Adrenal gland (tissue), 12 donors: Measurements from ENCODE around the gene CTBP1. TPM values are rescaled to one million over a fixed set of nuclear protein-coding genes. Genes with fewer than 3 reads are reported as not detected.

Experiments
- DNase-seq, 7 donors: peaks; one replicate each; pipeline ENCODE4 v3.0.0-alpha.2; 2019 to 2020
- H3K27ac ChIP-seq, 5 donors: fragments of 200-600 bp; sonication (generic) in 4 of 5; 1 replicate in 3 of 5; 2 replicates in 2 of 5; pipeline versions ENCODE4 v1.5.1 to v1.8.0; 2016 to 2020; ENCODE audit warnings: mild to moderate bottlenecking in 1 of 5
- H3K27me3 ChIP-seq: fragments of 200-600 bp; 2 replicates; pipeline ENCODE4 v1.8.0; 2021
- H3K36me3 ChIP-seq, 2 donors: fragments of 200-600 bp; replicated peaks in 1 of 2; 1 replicate in 1 of 2; 2 replicates in 1 of 2; pipeline versions ENCODE4 v1.5.1 to v1.8.0; 2018 to 2022
- H3K4me1 ChIP-seq, 2 donors: fragments of 200-600 bp; replicated peaks in 1 of 2; 1 replicate in 1 of 2; 2 replicates in 1 of 2; pipeline versions ENCODE4 v1.5.1 to v1.8.0; 2018 to 2021
- H3K4me3 ChIP-seq, 4 donors: fragments of 200-600 bp; sonication (generic) in 3 of 4; one replicate each; pipeline ENCODE4 v1.5.1; 2016 to 2018
- H3K9me3 ChIP-seq, 3 donors: fragments of 200-600 bp; sonication (generic) in 1 of 3; replicated peaks in 1 of 3; 1 replicate in 2 of 3; 2 replicates in 1 of 3; pipeline versions ENCODE4 v1.5.1 to v1.8.0; 2016 to 2021
- POLR2A ChIP-seq, 2 donors: fragments of 450-650 bp; IDR thresholded peaks; one replicate each; pipeline ENCODE4 v1.6.1; 2017; ENCODE audit warnings: antibody characterized with exemption in 2 of 2, mild to moderate bottlenecking in 2 of 2, moderate library complexity in 1 of 2
- WGBS, 4 donors: extraction: QIAGEN DNeasy Blood & Tissue Kit in 2 of 4; methylation state at CpG; one replicate each; pipeline versions ENCODE4 v1.1.5 to v1.1.7; 2013 to 2017; 5-methylcytosine and 5-hydroxymethylcytosine counted together
- intact Hi-C, 2 donors: fragments of 100-400 bp; cut with DNase I; formaldehyde crosslinking; loops; one replicate each; pipeline versions ENCODE4 v1.14.1 to v1.15.0; 2022 to 2023
- polyA plus RNA-seq, 3 donors: library from polyadenylated mRNA; stranded (reverse); fragments of 200-250 nt in 2 of 3; fragments of 350-450 nt in 1 of 3; fragmentation: Illumina TruSeq in 1 of 3; extraction: RNeasy Lipid Tissue Mini Kit (QIAGEN cat#74804) in 1 of 3; gene quantifications; one replicate each; pipeline ENCODE4 v1.2.3, GENCODE V29; 2013 to 2014
- total RNA-seq, 9 donors: library from RNA; depleted of rRNA in 4 of 9; stranded (reverse); fragments of >200 nt in 4 of 9; fragments of 120-200 nt in 1 of 9; fragmentation: NEBNext Ultra II Directional in 1 of 9; extraction: Animal tissue kit (Norgen Biotek cat#: 25700) in 1 of 9; gene quantifications; one replicate each; pipeline versions ENCODE4 v1.1.0 to v1.2.4, GENCODE V29; 2013 to 2023
- TF ChIP-seq, protein P1 (sequence below), 6 experiments: fragments of 450-650 bp in 4 of 6; fragments of 200-600 bp in 2 of 6; sonication (generic) in 1 of 6; IDR thresholded peaks; 1 replicate in 5 of 6; 2 replicates in 1 of 6; pipeline versions ENCODE4 v1.5.1 to v1.8.0; 2016 to 2021; ENCODE audit warnings: antibody characterized with exemption in 6 of 6, mild to moderate bottlenecking in 2 of 6, moderate library complexity in 1 of 6
- donor health status: healthy with polysubstance abuse.
- donor health status: Bipolar disorder and iron deficiency.
- donor health status: DM: yes; HTN: yes; CAD: no.
- donor health status: DM: no; HTN: no; CAD: no.
- donor health status: DM: no; HTN: no; CAD: no.
- donor health status: DM: yes; HTN: yes; CAD: no.

Gene CTBP1
- total and polyA plus RNA-seq, 12 donors = 45.7 to 293 (median 159) TPM

DNA sequence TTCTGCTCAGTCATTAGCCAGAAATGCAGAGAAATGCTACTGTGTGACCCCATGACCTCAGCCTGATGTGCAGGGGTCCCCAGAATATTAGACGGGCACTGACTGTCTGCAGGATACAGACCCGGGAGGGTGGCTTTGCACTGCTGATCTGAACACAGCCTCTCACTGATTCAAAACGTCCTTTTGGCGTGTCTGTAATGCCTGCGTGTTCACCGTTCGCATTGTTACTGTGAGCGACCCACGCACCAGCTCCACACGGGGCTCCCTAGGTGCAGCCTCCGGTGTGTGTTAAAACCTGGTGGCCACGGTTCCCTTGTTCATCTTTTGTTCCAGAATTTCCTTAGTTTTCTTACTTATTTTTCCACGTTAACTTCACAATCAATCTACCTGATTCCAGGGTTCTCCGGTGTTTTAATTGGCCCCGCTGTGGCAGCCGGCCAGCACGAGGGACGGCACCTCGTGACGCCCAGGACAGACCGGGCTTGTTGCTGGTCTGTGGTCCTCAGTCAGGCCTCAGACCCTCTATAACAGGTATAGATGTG, 44.6 kb downstream of the CTBP1 start:
- intact Hi-C loops = no loop called here
- Histone ChIP-seq H3K27me3 (no peaks in the 10 kb centered on the region), H3K9me3 (no peaks in the 10 kb centered on the region), H3K36me3 (no peaks in the 10 kb centered on the region), H3K4me3 (no peak overlapping the region), H3K27ac (no peak overlapping the region), H3K4me1 (peaks cover 0 to 43% of the 10 kb centered on the region in 2 donors)
- no peak for TF ChIP-seq POLR2A (IDR thresholded peaks at IDR 0.05)
- TF ChIP-seq, protein P1, sequence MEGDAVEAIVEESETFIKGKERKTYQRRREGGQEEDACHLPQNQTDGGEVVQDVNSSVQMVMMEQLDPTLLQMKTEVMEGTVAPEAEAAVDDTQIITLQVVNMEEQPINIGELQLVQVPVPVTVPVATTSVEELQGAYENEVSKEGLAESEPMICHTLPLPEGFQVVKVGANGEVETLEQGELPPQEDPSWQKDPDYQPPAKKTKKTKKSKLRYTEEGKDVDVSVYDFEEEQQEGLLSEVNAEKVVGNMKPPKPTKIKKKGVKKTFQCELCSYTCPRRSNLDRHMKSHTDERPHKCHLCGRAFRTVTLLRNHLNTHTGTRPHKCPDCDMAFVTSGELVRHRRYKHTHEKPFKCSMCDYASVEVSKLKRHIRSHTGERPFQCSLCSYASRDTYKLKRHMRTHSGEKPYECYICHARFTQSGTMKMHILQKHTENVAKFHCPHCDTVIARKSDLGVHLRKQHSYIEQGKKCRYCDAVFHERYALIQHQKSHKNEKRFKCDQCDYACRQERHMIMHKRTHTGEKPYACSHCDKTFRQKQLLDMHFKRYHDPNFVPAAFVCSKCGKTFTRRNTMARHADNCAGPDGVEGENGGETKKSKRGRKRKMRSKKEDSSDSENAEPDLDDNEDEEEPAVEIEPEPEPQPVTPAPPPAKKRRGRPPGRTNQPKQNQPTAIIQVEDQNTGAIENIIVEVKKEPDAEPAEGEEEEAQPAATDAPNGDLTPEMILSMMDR (IDR thresholded peaks at IDR 0.05) = no peak
- 88 to 93% (median 92%) methylated on average over 20 to 21 of the region's 21 CpGs for WGBS, 4 donors
- peak in 2 of 7 donors; percentile 1 to 44 for DNase-seq

DNA sequence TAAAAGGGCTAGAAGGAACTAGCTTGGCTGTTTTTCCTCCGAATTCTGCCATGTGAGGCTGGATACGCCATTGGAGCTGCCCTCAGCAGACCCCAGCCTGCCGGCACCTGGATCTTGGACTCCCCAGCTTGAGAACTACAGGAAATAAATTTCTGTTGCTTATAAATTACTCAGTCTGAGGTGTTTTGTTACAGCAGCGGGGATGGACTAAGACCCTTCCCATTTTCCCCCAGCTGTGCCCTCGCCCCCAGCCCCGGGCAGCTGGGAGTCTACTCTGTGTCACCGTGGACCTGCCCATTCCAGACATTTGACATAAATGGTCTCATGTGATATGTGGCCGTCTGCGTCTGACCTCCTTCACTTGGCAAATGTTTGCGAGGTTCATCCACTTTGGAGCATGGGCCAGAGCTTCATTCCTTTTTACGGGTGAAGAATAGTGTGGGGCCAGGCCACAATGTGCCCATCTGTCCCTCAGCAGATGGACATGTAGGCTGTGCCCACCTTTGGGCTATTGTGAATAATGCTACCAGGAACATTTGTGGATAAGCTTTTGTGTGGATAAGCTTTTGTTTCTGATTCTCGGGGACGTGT, 45.8 kb downstream of the CTBP1 start:
- Histone ChIP-seq H3K27me3 (no peaks in the 10 kb centered on the region), H3K4me1 (peaks cover 0 to 30% of the 10 kb centered on the region in 2 donors), H3K36me3 (no peaks in the 10 kb centered on the region), H3K4me3 (no peak overlapping the region), H3K9me3 (no peaks in the 10 kb centered on the region), H3K27ac (peak overlapping the region in 2 of 5 donors; percentile 67 to 91)
- TF ChIP-seq POLR2A (IDR thresholded peaks at IDR 0.05) = no peak
- TF ChIP-seq, protein P1 (IDR thresholded peaks at IDR 0.05) = no peak
- intact Hi-C loops = no loop called here
- peak in 1 of 7 donors; percentile 9 for DNase-seq
- WGBS, 4 donors = 88 to 95% (median 93%) methylated on average over 7 to 13 of the region's 13 CpGs

DNA sequence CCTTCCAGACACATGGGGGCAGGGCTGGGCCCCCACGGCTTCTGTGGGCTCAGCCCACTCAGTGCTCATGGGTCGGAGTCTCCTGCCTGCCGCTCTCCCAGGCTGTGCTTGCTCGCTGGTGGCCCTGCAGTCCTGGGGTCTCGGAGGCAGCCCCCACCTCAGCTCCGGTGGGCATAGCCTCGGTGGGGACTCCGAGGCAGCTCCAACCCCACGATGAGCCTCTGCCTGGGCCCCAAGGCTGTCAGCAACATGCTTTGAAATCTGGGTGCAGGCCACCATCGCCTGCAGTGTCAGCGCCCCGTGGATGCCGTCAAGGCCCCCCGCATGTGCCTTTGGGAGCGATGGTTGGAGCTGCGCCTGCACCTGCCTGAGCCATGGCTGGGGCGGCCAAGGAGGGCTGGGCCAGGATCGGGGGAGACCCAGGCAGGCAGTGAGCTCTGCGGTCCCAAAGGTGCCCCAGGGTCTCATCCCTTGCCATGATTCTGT, 46.4 kb downstream of the CTBP1 start:
- WGBS, 4 donors = 84 to 90% (median 88%) methylated on average over 8 to 19 of the region's 19 CpGs
- Histone ChIP-seq H3K4me1 (peaks cover 0 to 25% of the 10 kb centered on the region in 2 donors), H3K4me3 (no peak overlapping the region), H3K27ac (peak overlapping the region in 4 of 5 donors; percentile 7 to 91 (median 62)), H3K27me3 (no peaks in the 10 kb centered on the region), H3K9me3 (no peaks in the 10 kb centered on the region), H3K36me3 (no peaks in the 10 kb centered on the region)
- intact Hi-C loops = no loop called here
- TF ChIP-seq, protein P1 (IDR thresholded peaks at IDR 0.05) = no peak
- TF ChIP-seq POLR2A (IDR thresholded peaks at IDR 0.05) = no peak
- DNase-seq = peak in 2 of 7 donors; percentile 17 to 48

DNA sequence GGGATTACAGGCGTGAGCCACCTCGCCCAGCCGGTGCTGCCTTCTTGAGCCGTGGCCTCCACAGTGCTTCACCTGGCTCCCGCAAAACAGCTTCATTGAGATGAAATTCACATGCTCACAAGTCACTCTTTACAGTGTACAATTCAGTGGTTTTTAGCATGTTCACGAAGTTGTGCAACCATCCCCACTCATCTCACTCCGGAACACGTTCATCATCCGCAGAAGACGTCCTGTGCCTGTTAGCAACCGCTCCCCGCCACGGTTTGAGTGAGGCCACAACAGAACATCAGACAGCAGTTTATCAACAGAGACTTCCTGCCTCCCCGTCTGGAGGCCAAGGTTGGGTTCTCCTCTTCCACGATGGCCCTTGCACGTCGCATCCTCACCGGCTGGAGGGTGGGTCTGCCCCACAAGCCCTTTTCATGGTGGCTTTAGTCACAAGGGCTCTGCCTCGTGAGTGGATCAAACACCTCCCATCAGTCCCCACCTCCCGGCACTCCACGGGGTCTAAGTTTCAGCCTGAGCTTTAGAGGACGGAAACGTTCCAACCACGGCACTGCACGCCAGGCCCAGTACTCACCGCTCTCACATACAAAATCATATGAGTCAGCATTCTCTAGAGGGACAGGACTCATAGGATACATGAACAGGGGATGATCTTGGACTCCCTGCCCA, 46.9 kb downstream of the CTBP1 start:
- DNase-seq = peak; percentile 27 to 89 (median 66)
- Histone ChIP-seq H3K4me3 (no peak overlapping the region), H3K27me3 (no peaks in the 10 kb centered on the region), H3K36me3 (no peaks in the 10 kb centered on the region), H3K27ac (peak overlapping the region in 4 of 5 donors; percentile 7 to 91 (median 62)), H3K9me3 (no peaks in the 10 kb centered on the region), H3K4me1 (peaks cover 0 to 24% of the 10 kb centered on the region in 2 donors)
- intact Hi-C loops = no loop called here
- WGBS, 4 donors = 61 to 74% (median 72%) methylated on average over 21 to 26 of the region's 26 CpGs
- TF ChIP-seq, protein P1 (IDR thresholded peaks at IDR 0.05) = no peak
- no peak for TF ChIP-seq POLR2A (IDR thresholded peaks at IDR 0.05)
